Neural cell (in vitro differentiated cells): ENCODE results near the gene TUB. TPM values are rescaled to one million over a fixed set of nuclear protein-coding genes. Genes with fewer than 3 reads are reported as not detected.

Experiments used
- H2AFZ ChIP-seq: fragments of 200-600, 300-800 bp; sonication (generic), shearing (Covaris generic); 2 replicates; pipeline ENCODE4 v1.6.0; 2014; ENCODE audit warnings: low read depth, mild to moderate bottlenecking, antibody characterized with exemption, low read length, moderate library complexity
- H3F3A ChIP-seq: fragments of 200-600 bp; shearing (Covaris generic); 2 replicates; pipeline ENCODE4 v1.6.1; 2016; ENCODE audit warnings: mild to moderate bottlenecking, moderate library complexity, mixed read lengths, antibody characterized with exemption, low read length; ENCODE audit not compliant: insufficient read depth, poor library complexity, severe bottlenecking
- H3K27ac ChIP-seq: fragments of 200-600, 300-800 bp; sonication (generic), shearing (Covaris generic); 2 replicates; pipeline ENCODE4 v1.5.1; 2014; ENCODE audit warnings: mild to moderate bottlenecking, low read length, moderate library complexity
- H3K27me3 ChIP-seq: fragments of 300-800, 200-600 bp; sonication (generic), shearing (Covaris generic); 2 replicates; pipeline ENCODE4 v1.6.0; 2014; ENCODE audit warnings: mild to moderate bottlenecking, low read depth, low read length, moderate library complexity; ENCODE audit not compliant: insufficient read depth
- H3K36me3 ChIP-seq: fragments of 300-800, 200-600 bp; sonication (generic), shearing (Covaris generic); 2 replicates; pipeline ENCODE4 v1.5.1; 2014; ENCODE audit warnings: mild to moderate bottlenecking, antibody characterized with exemption, low read length, moderate library complexity; ENCODE audit not compliant: insufficient read depth
- H3K4me2 ChIP-seq: fragments of 300-800, 200-600 bp; sonication (generic), shearing (Covaris generic); 2 replicates; pipeline ENCODE4 v1.6.0; 2014; ENCODE audit warnings: mild to moderate bottlenecking, low read length
- H3K4me3 ChIP-seq: fragments of 300-800, 200-600 bp; sonication (generic), shearing (Covaris generic); 2 replicates; pipeline ENCODE4 v1.5.1; 2014; ENCODE audit warnings: mild to moderate bottlenecking, low read length, moderate library complexity
- H3K79me2 ChIP-seq: fragments of 200-600 bp; shearing (Covaris generic); replicated peaks from 2 replicates; pipeline ENCODE4 v1.6.0; 2014; ENCODE audit warnings: mild to moderate bottlenecking, low read length, moderate library complexity; ENCODE audit not compliant: insufficient read depth
- H3K9ac ChIP-seq: fragments of 300-800, 200-600 bp; sonication (generic), shearing (Covaris generic); 2 replicates; pipeline ENCODE4 v1.6.1; 2016; ENCODE audit warnings: mild to moderate bottlenecking, low read length, mixed read lengths
- H3K9me2 ChIP-seq: fragments of 200-600 bp; shearing (Covaris generic); 2 replicates; pipeline ENCODE4 v1.6.1; 2016; ENCODE audit warnings: mild to moderate bottlenecking, low read length, mixed read lengths; ENCODE audit not compliant: insufficient read depth
- H3K9me3 ChIP-seq: fragments of 200-600, 300-800 bp; sonication (generic), shearing (Covaris generic); 2 replicates; pipeline ENCODE4 v1.6.1; 2016; ENCODE audit warnings: mild to moderate bottlenecking, mixed run types, low read length, moderate library complexity, mixed read lengths
- H4K20me1 ChIP-seq: fragments of 200-600 bp; shearing (Covaris generic); 2 replicates; pipeline ENCODE4 v1.6.1; 2016; ENCODE audit warnings: mild to moderate bottlenecking, mixed run types; ENCODE audit not compliant: insufficient read depth
- EP300 ChIP-seq: fragments of 450-650 bp; conservative IDR thresholded peaks from 2 replicates; pipeline ENCODE4 v1.6.1; 2014; ENCODE audit warnings: antibody characterized with exemption, mild to moderate bottlenecking, moderate library complexity; ENCODE audit not compliant: poor library complexity, severe bottlenecking
- EZH2 ChIP-seq: fragments of 200-600, 300-800 bp; shearing (Covaris generic), sonication (generic); IDR thresholded peaks from 2 replicates; pipeline ENCODE4 v1.6.1; 2014; ENCODE audit warnings: antibody characterized with exemption, low read length, borderline replicate concordance, mild to moderate bottlenecking; ENCODE audit not compliant: insufficient read depth, poor library complexity, severe bottlenecking
- POLR2AphosphoS5 ChIP-seq: IDR thresholded peaks from 2 replicates; pipeline ENCODE4 v1.6.1; 2012
- RAD21 ChIP-seq: fragments of 450-650 bp; conservative IDR thresholded peaks from 2 replicates; pipeline ENCODE4 v1.6.1; 2014; ENCODE audit warnings: antibody characterized with exemption, mild to moderate bottlenecking, moderate library complexity
- SMC3 ChIP-seq: fragments of 450-650 bp; conservative IDR thresholded peaks from 2 replicates; pipeline ENCODE4 v1.6.1; 2014; ENCODE audit warnings: antibody characterized with exemption, mild to moderate bottlenecking, moderate library complexity; ENCODE audit not compliant: poor library complexity
- TAF1 ChIP-seq: IDR thresholded peaks from 2 replicates; pipeline ENCODE4 v1.6.1; 2012; ENCODE audit warnings: low read depth
- polyA plus RNA-seq: library from polyadenylated mRNA; depleted of rRNA; stranded (reverse); fragments of >200 nt; gene quantifications from 2 replicates; pipeline ENCODE4 v1.2.3, GENCODE V29; 2014
- TF ChIP-seq, protein P1 (sequence below): fragments of 450-650 bp; IDR thresholded peaks from 2 replicates; pipeline ENCODE4 v1.5.1; 2014; ENCODE audit warnings: antibody characterized with exemption, mild to moderate bottlenecking, moderate library complexity; ENCODE audit not compliant: poor library complexity, severe bottlenecking
- TF ChIP-seq, protein P2 (sequence below): IDR thresholded peaks from 2 replicates; pipeline ENCODE4 v1.6.1; 2012; ENCODE audit warnings: borderline replicate concordance

TUB gene
- polyA plus RNA-seq, 1 donor from 2014 or later: 125 TPM

DNA sequence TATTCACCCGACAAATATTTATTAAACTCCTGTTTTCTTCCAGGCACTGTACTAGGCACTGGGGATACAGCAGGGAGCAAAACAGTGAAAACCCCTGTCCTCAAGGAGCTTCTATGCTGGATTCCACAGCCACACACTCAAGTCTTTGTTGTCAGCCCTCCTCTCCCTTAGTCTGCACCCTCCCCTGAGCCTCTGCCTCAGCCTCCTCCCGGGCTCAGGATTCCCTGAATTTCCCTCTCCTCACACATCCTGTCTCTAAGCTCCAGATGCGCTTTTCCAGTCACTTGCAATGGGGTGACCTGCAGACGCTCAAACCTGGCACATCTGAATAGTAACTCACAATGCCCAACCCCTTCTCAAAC lies 13.5 kb upstream of the TUB start:
- no peaks in the 10 kb centered on the region for H3K27me3 ChIP-seq
- no peak for TF ChIP-seq EP300
- TF ChIP-seq SMC3: no peak
- no peak for TF ChIP-seq POLR2AphosphoS5
- TF ChIP-seq, protein P1, sequence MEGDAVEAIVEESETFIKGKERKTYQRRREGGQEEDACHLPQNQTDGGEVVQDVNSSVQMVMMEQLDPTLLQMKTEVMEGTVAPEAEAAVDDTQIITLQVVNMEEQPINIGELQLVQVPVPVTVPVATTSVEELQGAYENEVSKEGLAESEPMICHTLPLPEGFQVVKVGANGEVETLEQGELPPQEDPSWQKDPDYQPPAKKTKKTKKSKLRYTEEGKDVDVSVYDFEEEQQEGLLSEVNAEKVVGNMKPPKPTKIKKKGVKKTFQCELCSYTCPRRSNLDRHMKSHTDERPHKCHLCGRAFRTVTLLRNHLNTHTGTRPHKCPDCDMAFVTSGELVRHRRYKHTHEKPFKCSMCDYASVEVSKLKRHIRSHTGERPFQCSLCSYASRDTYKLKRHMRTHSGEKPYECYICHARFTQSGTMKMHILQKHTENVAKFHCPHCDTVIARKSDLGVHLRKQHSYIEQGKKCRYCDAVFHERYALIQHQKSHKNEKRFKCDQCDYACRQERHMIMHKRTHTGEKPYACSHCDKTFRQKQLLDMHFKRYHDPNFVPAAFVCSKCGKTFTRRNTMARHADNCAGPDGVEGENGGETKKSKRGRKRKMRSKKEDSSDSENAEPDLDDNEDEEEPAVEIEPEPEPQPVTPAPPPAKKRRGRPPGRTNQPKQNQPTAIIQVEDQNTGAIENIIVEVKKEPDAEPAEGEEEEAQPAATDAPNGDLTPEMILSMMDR: no peak
- no peaks in the 10 kb centered on the region for H4K20me1 ChIP-seq
- H3K36me3 ChIP-seq: no peaks in the 10 kb centered on the region
- H2AFZ ChIP-seq: no peak overlapping the region
- H3K9ac ChIP-seq: no peak overlapping the region
- H3K9me3 ChIP-seq: no peaks in the 10 kb centered on the region
- H3F3A ChIP-seq: no peaks in the 10 kb centered on the region
- H3K9me2 ChIP-seq: no peaks in the 10 kb centered on the region
- no peaks in the 10 kb centered on the region for H3K79me2 ChIP-seq
- no peak overlapping the region for H3K27ac ChIP-seq
- H3K4me2 ChIP-seq: no peak overlapping the region
- H3K4me3 ChIP-seq: no peak overlapping the region

DNA sequence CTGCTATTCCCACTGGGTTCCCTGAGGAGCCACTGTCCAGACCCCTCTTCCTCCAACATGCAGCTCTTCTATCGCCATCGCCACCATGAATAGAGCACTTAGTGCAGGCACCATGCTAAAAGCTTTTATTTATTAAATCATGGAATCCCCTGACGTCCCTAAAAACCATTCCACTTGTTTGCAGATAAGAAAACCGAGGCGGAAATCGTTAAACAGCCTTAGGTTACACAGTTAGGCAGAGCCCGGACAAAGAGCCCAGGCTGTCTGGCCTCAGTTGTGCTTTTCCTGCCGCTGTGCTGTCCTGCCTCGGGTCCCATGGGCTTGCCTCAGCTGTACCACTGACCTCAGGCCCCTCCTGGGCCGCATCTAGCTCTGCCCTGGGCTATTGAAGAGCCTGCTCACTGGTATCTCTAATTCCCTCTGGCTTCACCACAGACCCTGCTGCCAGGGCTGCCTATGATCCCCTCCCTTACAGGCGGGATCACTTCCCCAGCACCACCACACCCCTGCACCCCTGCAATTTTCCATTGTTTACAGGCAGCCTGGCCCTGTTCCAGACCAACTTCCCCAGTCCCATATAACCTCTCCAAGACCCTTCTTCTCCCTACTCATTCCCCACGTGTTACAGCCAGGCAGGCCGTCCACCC lies 13.0 kb upstream of the TUB start:
- Histone ChIP-seq H3K27me3 (peaks cover 2% of the 10 kb centered on the region), H3F3A (no peaks in the 10 kb centered on the region), H3K4me2 (no peak overlapping the region), H3K36me3 (no peaks in the 10 kb centered on the region), H3K9ac (no peak overlapping the region), H3K9me3 (no peaks in the 10 kb centered on the region), H3K4me3 (no peak overlapping the region), H3K9me2 (no peaks in the 10 kb centered on the region), H4K20me1 (no peaks in the 10 kb centered on the region), H2AFZ (no peak overlapping the region), H3K79me2 (no peaks in the 10 kb centered on the region), H3K27ac (no peak overlapping the region)
- TF ChIP-seq SMC3: no peak
- TF ChIP-seq EZH2: no peak
- TF ChIP-seq POLR2AphosphoS5: no peak
- TF ChIP-seq EP300: no peak
- TF ChIP-seq, protein P1: no peak
- no peak for TF ChIP-seq RAD21
- no peak for TF ChIP-seq TAF1
- TF ChIP-seq, protein P2, sequence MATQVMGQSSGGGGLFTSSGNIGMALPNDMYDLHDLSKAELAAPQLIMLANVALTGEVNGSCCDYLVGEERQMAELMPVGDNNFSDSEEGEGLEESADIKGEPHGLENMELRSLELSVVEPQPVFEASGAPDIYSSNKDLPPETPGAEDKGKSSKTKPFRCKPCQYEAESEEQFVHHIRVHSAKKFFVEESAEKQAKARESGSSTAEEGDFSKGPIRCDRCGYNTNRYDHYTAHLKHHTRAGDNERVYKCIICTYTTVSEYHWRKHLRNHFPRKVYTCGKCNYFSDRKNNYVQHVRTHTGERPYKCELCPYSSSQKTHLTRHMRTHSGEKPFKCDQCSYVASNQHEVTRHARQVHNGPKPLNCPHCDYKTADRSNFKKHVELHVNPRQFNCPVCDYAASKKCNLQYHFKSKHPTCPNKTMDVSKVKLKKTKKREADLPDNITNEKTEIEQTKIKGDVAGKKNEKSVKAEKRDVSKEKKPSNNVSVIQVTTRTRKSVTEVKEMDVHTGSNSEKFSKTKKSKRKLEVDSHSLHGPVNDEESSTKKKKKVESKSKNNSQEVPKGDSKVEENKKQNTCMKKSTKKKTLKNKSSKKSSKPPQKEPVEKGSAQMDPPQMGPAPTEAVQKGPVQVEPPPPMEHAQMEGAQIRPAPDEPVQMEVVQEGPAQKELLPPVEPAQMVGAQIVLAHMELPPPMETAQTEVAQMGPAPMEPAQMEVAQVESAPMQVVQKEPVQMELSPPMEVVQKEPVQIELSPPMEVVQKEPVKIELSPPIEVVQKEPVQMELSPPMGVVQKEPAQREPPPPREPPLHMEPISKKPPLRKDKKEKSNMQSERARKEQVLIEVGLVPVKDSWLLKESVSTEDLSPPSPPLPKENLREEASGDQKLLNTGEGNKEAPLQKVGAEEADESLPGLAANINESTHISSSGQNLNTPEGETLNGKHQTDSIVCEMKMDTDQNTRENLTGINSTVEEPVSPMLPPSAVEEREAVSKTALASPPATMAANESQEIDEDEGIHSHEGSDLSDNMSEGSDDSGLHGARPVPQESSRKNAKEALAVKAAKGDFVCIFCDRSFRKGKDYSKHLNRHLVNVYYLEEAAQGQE: no peak
